Endothelial cell of umbilical vein (primary cell): Measurements from ENCODE around the gene PEX5L.

ENCODE experiments used
- POLR2AphosphoS5 ChIP-seq: IDR thresholded peaks from 2 replicates; pipeline ENCODE4 v1.6.1; 2012; ENCODE audit warnings: low read depth, mild to moderate bottlenecking, control low read depth, low read length, moderate library complexity; ENCODE audit not compliant: insufficient read depth
- TF ChIP-seq, protein P1 (sequence below): IDR thresholded peaks from 2 replicates; pipeline ENCODE4 v1.6.1; 2011; ENCODE audit not compliant: insufficient read depth, insufficient read length

DNA sequence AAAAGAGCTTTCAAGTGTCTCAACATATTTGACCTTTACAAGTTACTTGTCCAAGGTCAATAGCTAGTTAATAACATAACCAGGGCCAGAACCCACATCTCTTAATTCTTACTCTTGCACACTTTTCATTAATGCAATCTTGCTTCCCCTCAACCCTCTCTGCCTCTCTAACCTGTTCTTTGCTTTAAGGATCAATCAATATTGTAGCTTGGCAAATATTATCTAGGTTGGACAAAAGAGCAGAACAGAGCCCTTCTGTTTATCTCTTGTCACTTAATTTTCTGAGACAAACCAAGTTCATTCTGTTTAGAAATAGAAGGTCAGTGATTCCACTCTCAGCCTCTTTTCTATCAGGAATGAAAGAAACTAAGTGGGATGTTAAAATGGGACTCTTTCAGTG lies 203.4 kb downstream of the PEX5L start:
- TF ChIP-seq, protein P1, sequence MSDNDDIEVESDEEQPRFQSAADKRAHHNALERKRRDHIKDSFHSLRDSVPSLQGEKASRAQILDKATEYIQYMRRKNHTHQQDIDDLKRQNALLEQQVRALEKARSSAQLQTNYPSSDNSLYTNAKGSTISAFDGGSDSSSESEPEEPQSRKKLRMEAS = no peak
- TF ChIP-seq POLR2AphosphoS5 = no peak
